ENCODE measurements around the gene SLC6A13.

DNA sequence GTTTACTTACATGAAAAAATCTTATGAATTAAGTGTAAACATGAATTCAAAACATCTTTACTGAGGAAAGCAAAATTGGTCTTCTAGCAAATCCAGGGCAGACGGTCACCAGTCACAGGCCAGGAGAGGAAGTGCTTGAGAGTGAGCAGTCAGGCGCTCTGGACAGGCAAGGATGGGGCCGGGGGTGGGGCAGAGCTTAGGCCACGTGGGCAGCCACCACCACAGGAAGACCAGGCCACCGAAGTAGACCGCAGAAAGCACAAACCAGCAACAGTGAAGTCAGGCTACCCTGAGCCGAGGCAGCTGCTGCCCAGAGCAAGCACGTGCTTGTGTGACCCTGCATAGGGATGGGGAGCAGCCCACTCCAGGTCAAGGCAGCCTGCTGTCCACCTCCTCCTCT is 82.2 kb downstream of the SLC6A13 start:
- TF ChIP-seq, protein P1, sequence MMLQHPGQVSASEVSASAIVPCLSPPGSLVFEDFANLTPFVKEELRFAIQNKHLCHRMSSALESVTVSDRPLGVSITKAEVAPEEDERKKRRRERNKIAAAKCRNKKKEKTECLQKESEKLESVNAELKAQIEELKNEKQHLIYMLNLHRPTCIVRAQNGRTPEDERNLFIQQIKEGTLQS (IDR thresholded peaks at IDR 0.05): no peak
- TF ChIP-seq EGR1 (IDR thresholded peaks at IDR 0.05; ENCODE audit: low read depth in 2 of 2) (no peak), YY1 (IDR thresholded peaks at IDR 0.05) (no peak), NR2F2 (IDR thresholded peaks at IDR 0.05) (no peak), GABPA (IDR thresholded peaks at IDR 0.05 in 1 of 2, conservative IDR thresholded peaks at IDR 0.05 in 1 of 2) (no peak), TAF1 (conservative IDR thresholded peaks at IDR 0.05) (no peak)
- TF ChIP-seq, protein P2, sequence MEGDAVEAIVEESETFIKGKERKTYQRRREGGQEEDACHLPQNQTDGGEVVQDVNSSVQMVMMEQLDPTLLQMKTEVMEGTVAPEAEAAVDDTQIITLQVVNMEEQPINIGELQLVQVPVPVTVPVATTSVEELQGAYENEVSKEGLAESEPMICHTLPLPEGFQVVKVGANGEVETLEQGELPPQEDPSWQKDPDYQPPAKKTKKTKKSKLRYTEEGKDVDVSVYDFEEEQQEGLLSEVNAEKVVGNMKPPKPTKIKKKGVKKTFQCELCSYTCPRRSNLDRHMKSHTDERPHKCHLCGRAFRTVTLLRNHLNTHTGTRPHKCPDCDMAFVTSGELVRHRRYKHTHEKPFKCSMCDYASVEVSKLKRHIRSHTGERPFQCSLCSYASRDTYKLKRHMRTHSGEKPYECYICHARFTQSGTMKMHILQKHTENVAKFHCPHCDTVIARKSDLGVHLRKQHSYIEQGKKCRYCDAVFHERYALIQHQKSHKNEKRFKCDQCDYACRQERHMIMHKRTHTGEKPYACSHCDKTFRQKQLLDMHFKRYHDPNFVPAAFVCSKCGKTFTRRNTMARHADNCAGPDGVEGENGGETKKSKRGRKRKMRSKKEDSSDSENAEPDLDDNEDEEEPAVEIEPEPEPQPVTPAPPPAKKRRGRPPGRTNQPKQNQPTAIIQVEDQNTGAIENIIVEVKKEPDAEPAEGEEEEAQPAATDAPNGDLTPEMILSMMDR (IDR thresholded peaks at IDR 0.05; ENCODE audit: low read depth, low read length, missing input control): no peak

Measured in liver (tissue), 3 donors.